Endothelial cell (in vitro differentiated cells): ENCODE measurements around the gene PLAC9. TPM values are rescaled to one million over a fixed set of nuclear protein-coding genes. Genes with fewer than 3 reads are reported as not detected.

Experiments used
- DNase-seq: peaks from one replicate; pipeline ENCODE4 v3.0.0; 2021; ENCODE audit warnings: low spot score
- H3K27ac Mint-ChIP-seq: one replicate; pipeline ENCODE4 v1.8.0; 2021; ENCODE audit warnings: mixed read lengths, inconsistent platforms; ENCODE audit not compliant: unreplicated experiment
- H3K27me3 Mint-ChIP-seq: one replicate; pipeline ENCODE4 v1.8.0; 2021; ENCODE audit warnings: mild to moderate bottlenecking, moderate library complexity, mixed read lengths, inconsistent platforms; ENCODE audit not compliant: unreplicated experiment
- H3K36me3 Mint-ChIP-seq: one replicate; pipeline ENCODE4 v1.8.0; 2021; ENCODE audit warnings: mild to moderate bottlenecking, low read depth, mixed read lengths, inconsistent platforms; ENCODE audit not compliant: unreplicated experiment
- H3K4me1 Mint-ChIP-seq: one replicate; pipeline ENCODE4 v1.8.0; 2021; ENCODE audit warnings: mild to moderate bottlenecking, mixed read lengths, inconsistent platforms; ENCODE audit not compliant: unreplicated experiment
- H3K4me3 Mint-ChIP-seq: one replicate; pipeline ENCODE4 v1.8.0; 2021; ENCODE audit warnings: mild to moderate bottlenecking, mixed read lengths, inconsistent platforms; ENCODE audit not compliant: unreplicated experiment
- H3K9me3 Mint-ChIP-seq: one replicate; pipeline ENCODE4 v1.8.0; 2021; ENCODE audit warnings: mixed read lengths, inconsistent platforms; ENCODE audit not compliant: unreplicated experiment
- CTCF ChIP-seq: fragments of 200-600 bp; sonication (generic); IDR thresholded peaks from one replicate; pipeline ENCODE4 v1.5.0; 2021; ENCODE audit warnings: antibody characterized with exemption; ENCODE audit not compliant: unreplicated experiment
- total RNA-seq: library from RNA; stranded (reverse); fragmentation: NEBNext Ultra II Directional; extraction: Animal tissue kit (Norgen Biotek cat#: 25700); gene quantifications from one replicate; pipeline ENCODE4 v1.2.1, GENCODE V29; 2021; ENCODE audit not compliant: unreplicated experiment

PLAC9 gene
- total RNA-seq, 1 donor from 2014 or later: not detected

GRCh38 chr10:80168679-80169380, 36.3 kb downstream of the PLAC9 start:
- Mint-ChIP-seq H3K36me3 (peaks cover 21% of the 10 kb centered on the region), H3K27ac (no peak overlapping the region), H3K4me3 (no peak overlapping the region), H3K9me3 (no peaks in the 10 kb centered on the region), H3K4me1 (peaks cover 7% of the 10 kb centered on the region), H3K27me3 (peaks cover 9% of the 10 kb centered on the region)
- peak; percentile 40 for DNase-seq
- peak; percentile 49 for TF ChIP-seq CTCF

- Mint-ChIP-seq H3K27me3 (peaks cover 8% of the 10 kb centered on the region), H3K4me3 (no peak overlapping the region), H3K36me3 (peaks cover 20% of the 10 kb centered on the region), H3K27ac (no peak overlapping the region), H3K4me1 (peaks cover 7% of the 10 kb centered on the region), H3K9me3 (no peaks in the 10 kb centered on the region)
- no peak for TF ChIP-seq CTCF
- no peak for DNase-seq
Measured at GRCh38 chr10:80170026-80170425, 37.5 kb downstream of the PLAC9 start.

- no peak for TF ChIP-seq CTCF
- H3K27ac Mint-ChIP-seq: no peak overlapping the region
- H3K4me1 Mint-ChIP-seq: peaks cover 7% of the 10 kb centered on the region
- H3K27me3 Mint-ChIP-seq: peaks cover 8% of the 10 kb centered on the region
- no peak overlapping the region for H3K4me3 Mint-ChIP-seq
- DNase-seq: no peak
- H3K9me3 Mint-ChIP-seq: no peaks in the 10 kb centered on the region
- peaks cover 17% of the 10 kb centered on the region for H3K36me3 Mint-ChIP-seq
Measured at GRCh38 chr10:80170641-80171040, 38.1 kb downstream of the PLAC9 start.

GRCh38 chr10:80171248-80171660, 38.7 kb downstream of the PLAC9 start:
- H3K27ac Mint-ChIP-seq: no peak overlapping the region

More at GRCh38 chr10:80171248-80171660, 38.7 kb downstream of the PLAC9 start:
- Mint-ChIP-seq H3K4me1 (peaks cover 7% of the 10 kb centered on the region), H3K27me3 (peaks cover 8% of the 10 kb centered on the region), H3K36me3 (peaks cover 11% of the 10 kb centered on the region), H3K9me3 (no peaks in the 10 kb centered on the region), H3K4me3 (no peak overlapping the region)
- TF ChIP-seq CTCF: no peak
- DNase-seq: no peak
